Activated B cell treated with CpG ODN at 0.5 μM for 24 hours (primary cell): Measurements from ENCODE around the gene CCL5. TPM values are rescaled to one million over a fixed set of nuclear protein-coding genes. Genes with fewer than 3 reads are reported as not detected.

Source experiments
- ATAC-seq: fragments of 200-7000 bp; cut with Tn5 transposase; one replicate; pipeline ENCODE4 v1.10.0; 2021; ENCODE audit warnings: low read depth, mild to moderate bottlenecking, moderate library complexity
- CTCF ChIA-PET: fragments of 350-600 bp; sonication (Branson Sonifier 250); formaldehyde crosslinking; loops from one replicate; lab custom pipeline; 2021; ENCODE audit warnings: antibody characterized with exemption; lab: Charles Lee
- POLR2A ChIA-PET: fragments of 350-600 bp; sonication (Branson Sonifier 250); formaldehyde crosslinking; loops from one replicate; lab custom pipeline; 2021; ENCODE audit warnings: antibody characterized with exemption; lab: Charles Lee
- DNase-seq: peaks from one replicate; pipeline ENCODE4 v3.0.0; 2022
- H3K27ac Mint-ChIP-seq: one replicate; pipeline ENCODE4 v1.8.0; 2020; ENCODE audit warnings: mixed read lengths
- H3K27me3 Mint-ChIP-seq: one replicate; pipeline ENCODE4 v1.8.0; 2021; ENCODE audit warnings: mixed read lengths
- H3K36me3 Mint-ChIP-seq: one replicate; pipeline ENCODE4 v1.8.0; 2021; ENCODE audit warnings: low read depth, mixed read lengths
- H3K4me1 Mint-ChIP-seq: one replicate; pipeline ENCODE4 v1.8.0; 2021; ENCODE audit warnings: mixed read lengths
- H3K4me3 Mint-ChIP-seq: one replicate; pipeline ENCODE4 v1.8.0; 2020; ENCODE audit warnings: mild to moderate bottlenecking, mixed read lengths
- H3K9me3 Mint-ChIP-seq: one replicate; pipeline ENCODE4 v1.8.0; 2020; ENCODE audit warnings: mixed read lengths
- intact Hi-C: fragments of 100-400 bp; cut with micrococcal nuclease; formaldehyde crosslinking; loops from one replicate; pipeline ENCODE4 v1.15.1; 2024
- total RNA-seq: library from RNA; stranded (reverse); gene quantifications from 2 replicates; pipeline ENCODE4 v1.2.3, GENCODE V29; 2022
- TF ChIP-seq, protein P1 (sequence below): fragments of 200-600 bp; IDR thresholded peaks from one replicate; pipeline ENCODE4 v1.8.0; 2022; ENCODE audit warnings: antibody characterized with exemption, mild to moderate bottlenecking

CCL5 gene
- total RNA-seq, 1 donor from 2014 or later = 3.3 TPM

DNA sequence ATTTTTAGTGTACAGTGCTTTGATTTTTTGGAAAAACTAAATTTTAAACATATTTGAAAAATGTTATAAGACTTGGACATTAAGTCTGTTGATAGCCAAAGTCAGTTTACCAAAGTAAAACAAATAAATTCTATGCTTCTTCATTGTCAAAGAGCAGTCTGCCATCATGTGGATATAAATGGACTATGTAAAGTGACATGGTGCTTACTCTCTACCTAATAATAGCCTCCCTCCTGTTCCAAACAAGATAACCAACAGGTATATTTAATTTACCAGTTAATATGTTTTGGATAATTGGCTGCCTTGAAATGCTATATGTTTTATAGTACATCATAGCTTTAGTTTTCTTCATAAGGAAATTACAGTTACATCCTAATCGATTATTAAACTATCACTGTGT, 55.0 kb downstream of the CCL5 start:
- ATAC-seq = no peak
- DNase-seq = no peak
- Mint-ChIP-seq H3K4me1 (no peaks in the 10 kb centered on the region), H3K27me3 (no peaks in the 10 kb centered on the region), H3K4me3 (no peak overlapping the region), H3K9me3 (no peaks in the 10 kb centered on the region), H3K27ac (no peak overlapping the region), H3K36me3 (peaks cover 74% of the 10 kb centered on the region)
- CTCF ChIA-PET = no interaction called here
- TF ChIP-seq, protein P1, sequence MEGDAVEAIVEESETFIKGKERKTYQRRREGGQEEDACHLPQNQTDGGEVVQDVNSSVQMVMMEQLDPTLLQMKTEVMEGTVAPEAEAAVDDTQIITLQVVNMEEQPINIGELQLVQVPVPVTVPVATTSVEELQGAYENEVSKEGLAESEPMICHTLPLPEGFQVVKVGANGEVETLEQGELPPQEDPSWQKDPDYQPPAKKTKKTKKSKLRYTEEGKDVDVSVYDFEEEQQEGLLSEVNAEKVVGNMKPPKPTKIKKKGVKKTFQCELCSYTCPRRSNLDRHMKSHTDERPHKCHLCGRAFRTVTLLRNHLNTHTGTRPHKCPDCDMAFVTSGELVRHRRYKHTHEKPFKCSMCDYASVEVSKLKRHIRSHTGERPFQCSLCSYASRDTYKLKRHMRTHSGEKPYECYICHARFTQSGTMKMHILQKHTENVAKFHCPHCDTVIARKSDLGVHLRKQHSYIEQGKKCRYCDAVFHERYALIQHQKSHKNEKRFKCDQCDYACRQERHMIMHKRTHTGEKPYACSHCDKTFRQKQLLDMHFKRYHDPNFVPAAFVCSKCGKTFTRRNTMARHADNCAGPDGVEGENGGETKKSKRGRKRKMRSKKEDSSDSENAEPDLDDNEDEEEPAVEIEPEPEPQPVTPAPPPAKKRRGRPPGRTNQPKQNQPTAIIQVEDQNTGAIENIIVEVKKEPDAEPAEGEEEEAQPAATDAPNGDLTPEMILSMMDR = no peak
- POLR2A ChIA-PET = no interaction called here
- intact Hi-C loops = no loop called here

Other genes starting within 250 kb of the CCL5 start
- 0.31 and 0.32 TPM in 2 replicates for gene RASL10B, start 148.7 kb downstream of the CCL5 start, total RNA-seq
- gene GAS2L2, start 127.1 kb downstream of the CCL5 start, total RNA-seq = not detected in 2 replicates
- not detected in 2 replicates for gene C17orf50, start 119.5 kb downstream of the CCL5 start, total RNA-seq
- 0.59 TPM in 1 of 2 replicates, not detected in the other for gene MMP28, start 84.7 kb downstream of the CCL5 start, total RNA-seq
- 224 and 243 TPM in 2 replicates for gene TAF15, start 70.9 kb downstream of the CCL5 start, total RNA-seq
- gene HEATR9, start 11.5 kb downstream of the CCL5 start, total RNA-seq = not detected in 2 replicates
- not detected in 2 replicates for gene RDM1, start 50.4 kb upstream of the CCL5 start, total RNA-seq
- gene LYZL6, start 63.4 kb upstream of the CCL5 start, total RNA-seq = not detected in 2 replicates
- not detected in 2 replicates for gene CCL16, start 101.1 kb upstream of the CCL5 start, total RNA-seq
- not detected in 2 replicates for gene CCL14, start 106.4 kb upstream of the CCL5 start, total RNA-seq
- gene CCL15, start 121.2 kb upstream of the CCL5 start, total RNA-seq = not detected in 2 replicates
- gene CCL23, start 137.6 kb upstream of the CCL5 start, total RNA-seq = not detected in 2 replicates
- gene CCL18, start 183.9 kb upstream of the CCL5 start, total RNA-seq = not detected in 2 replicates
- gene CCL3, start 209.8 kb upstream of the CCL5 start, total RNA-seq = 74.4 and 74.5 TPM in 2 replicates
- 68.8 and 82.1 TPM in 2 replicates for gene CCL4, start 223.5 kb upstream of the CCL5 start, total RNA-seq